SK-N-SH (cell line): ENCODE measurements around the gene IKZF1. TPM values are rescaled to one million over a fixed set of nuclear protein-coding genes. Genes with fewer than 3 reads are reported as not detected.

Experiments
- CTCF ChIA-PET: fragments of 300-600, 350-600 bp; formaldehyde crosslinking; extraction: SDS; loops from one replicate; lab custom pipeline; 2021; lab: Yijun Ruan, JAX
- POLR2A ChIA-PET: fragments of 350-600 bp; sonication (Branson Sonifier 250); formaldehyde crosslinking; extraction: SDS; loops from one replicate; lab custom pipeline; 2020; ENCODE audit warnings: antibody characterized with exemption, inconsistent platforms; lab: Yijun Ruan, JAX
- DNase-seq: peaks from one replicate; pipeline ENCODE4 v3.0.0; 2012
- H2AFZ ChIP-seq: fragments of 200-600 bp; sonication (generic); 2 replicates; pipeline ENCODE4 v1.8.1; 2016; ENCODE audit warnings: antibody characterized with exemption, mild to moderate bottlenecking, low read depth
- H3F3A ChIP-seq: fragments of 200-600 bp; sonication (generic); replicated peaks from 2 replicates; pipeline ENCODE3; 2016; ENCODE audit warnings: antibody characterized with exemption, mild to moderate bottlenecking; ENCODE audit not compliant: insufficient read depth
- H3K27ac ChIP-seq, 2 experiments: fragments of 200-500 bp in 1 of 2; fragments of 200-600 bp in 1 of 2; sonication (Bioruptor generic) in 1 of 2; sonication (generic), shearing (Covaris generic) in 1 of 2; 2 replicates each; pipeline versions ENCODE4 v1.5.1 to v1.6.1; 2014 to 2016; ENCODE audit warnings: low read depth in 2 of 2, inconsistent platforms in 1 of 2, low read length in 1 of 2, mild to moderate bottlenecking in 1 of 2, mixed read lengths in 1 of 2
- H3K27me3 ChIP-seq: fragments of 200-600 bp; sonication (generic), shearing (Covaris generic); 2 replicates; pipeline ENCODE4 v1.6.1; 2016; ENCODE audit warnings: mixed run types; ENCODE audit not compliant: insufficient read depth
- H3K36me3 ChIP-seq, 2 experiments: fragments of 200-500 bp in 1 of 2; fragments of 200-600 bp in 1 of 2; sonication (Bioruptor generic) in 1 of 2; sonication (generic) in 1 of 2; replicated peaks in 1 of 2; 2 replicates each; pipeline versions ENCODE3 to v1.5.1; 2014 to 2016; ENCODE audit warnings: low read length in 1 of 2, mild to moderate bottlenecking in 1 of 2; ENCODE audit not compliant: insufficient read depth in 2 of 2, control insufficient read depth in 1 of 2
- H3K4me1 ChIP-seq, 2 experiments: fragments of 200-500 bp in 1 of 2; fragments of 200-600 bp in 1 of 2; sonication (Bioruptor generic) in 1 of 2; sonication (generic), shearing (Covaris generic) in 1 of 2; 2 replicates each; pipeline versions ENCODE4 v1.5.1 to v1.6.1; 2014 to 2016; ENCODE audit warnings: low read depth in 1 of 2, low read length in 1 of 2, mixed run types in 1 of 2; ENCODE audit not compliant: insufficient read depth in 2 of 2, control insufficient read depth in 1 of 2
- H3K4me2 ChIP-seq: fragments of 200-600 bp; sonication (generic), shearing (Covaris generic); 2 replicates; pipeline ENCODE4 v1.6.1; 2017; ENCODE audit warnings: mixed run types
- H3K4me3 ChIP-seq, 2 experiments: fragments of 200-500 bp in 1 of 2; fragments of 200-600 bp in 1 of 2; sonication (Bioruptor generic) in 1 of 2; sonication (generic), shearing (Covaris generic) in 1 of 2; 2 replicates each; pipeline versions ENCODE4 v1.5.1 to v1.8.1; 2014 to 2016; ENCODE audit warnings: low read depth in 2 of 2, inconsistent platforms in 1 of 2, low read length in 1 of 2, mild to moderate bottlenecking in 1 of 2, mixed read lengths in 1 of 2, moderate library complexity in 1 of 2
- H3K79me2 ChIP-seq: fragments of 200-600 bp; sonication (generic); 2 replicates; pipeline ENCODE4 v1.8.1; 2017; ENCODE audit warnings: mild to moderate bottlenecking; ENCODE audit not compliant: insufficient read depth
- H3K9ac ChIP-seq: fragments of 200-600 bp; sonication (generic); 2 replicates; pipeline ENCODE4 v1.6.1; 2017; ENCODE audit warnings: mixed run types
- H3K9me2 ChIP-seq: fragments of 200-600 bp; sonication (generic); 2 replicates; pipeline ENCODE4 v1.6.1; 2017; ENCODE audit warnings: mixed run types
- H3K9me3 ChIP-seq: fragments of 200-600 bp; sonication (generic); 2 replicates; pipeline ENCODE4 v1.6.1; 2017; ENCODE audit warnings: mixed run types, mild to moderate bottlenecking, moderate library complexity
- H4K20me1 ChIP-seq: fragments of 200-600 bp; sonication (generic); 2 replicates; pipeline ENCODE4 v1.6.1; 2017; ENCODE audit warnings: mild to moderate bottlenecking, mixed run types; ENCODE audit not compliant: insufficient read depth
- CHD2 ChIP-seq: fragments of 150-350 bp; IDR thresholded peaks from 2 replicates; pipeline ENCODE4 v1.6.1; 2018; ENCODE audit warnings: low read length; ENCODE audit not compliant: partially characterized antibody
- EP300 ChIP-seq, 2 experiments: IDR thresholded peaks; 2 replicates each; pipeline versions ENCODE4 v1.4.0 to v1.6.1; 2012; ENCODE audit warnings: borderline replicate concordance in 1 of 2, low read depth in 1 of 2, low read length in 1 of 2
- FOSL2 ChIP-seq: IDR thresholded peaks from 2 replicates; pipeline ENCODE4 v1.4.0; 2012; ENCODE audit warnings: low read depth, mild to moderate bottlenecking, moderate library complexity, borderline replicate concordance
- FOXJ3 ChIP-seq: sonication (generic); formaldehyde crosslinking; IDR thresholded peaks from 2 replicates; pipeline ENCODE4 v1.5.1; 2020; ENCODE audit warnings: mild to moderate bottlenecking, missing genetic modification reagents
- GABPA ChIP-seq: IDR thresholded peaks from 2 replicates; pipeline ENCODE4 v1.4.0; 2012; ENCODE audit warnings: low read depth, mild to moderate bottlenecking
- JUND ChIP-seq: IDR thresholded peaks from 2 replicates; pipeline ENCODE4 v1.4.0; 2012
- MAX ChIP-seq: IDR thresholded peaks from 2 replicates; pipeline ENCODE4 v1.4.0; 2012; ENCODE audit warnings: low read depth
- POLR2AphosphoS5 ChIP-seq: IDR thresholded peaks from 2 replicates; pipeline ENCODE4 v1.6.1; 2012; ENCODE audit warnings: low read depth, low read length
- RCOR1 ChIP-seq: fragments of 150-350 bp; IDR thresholded peaks from 2 replicates; pipeline ENCODE4 v1.6.1; 2017; ENCODE audit warnings: antibody characterized with exemption, low read length
- SIN3A ChIP-seq: IDR thresholded peaks from 2 replicates; pipeline ENCODE4 v1.6.1; 2012; ENCODE audit warnings: low read depth, mild to moderate bottlenecking, low read length, moderate library complexity, borderline replicate concordance
- SMC3 ChIP-seq: IDR thresholded peaks from 2 replicates; pipeline ENCODE4 v1.6.1; 2012; ENCODE audit warnings: low read depth, low read length, improper control_type of control experiment
- TAF1 ChIP-seq: IDR thresholded peaks from 2 replicates; pipeline ENCODE4 v1.6.1; 2012; ENCODE audit warnings: low read depth, mild to moderate bottlenecking, low read length, moderate library complexity, borderline replicate concordance
- TEAD4 ChIP-seq: IDR thresholded peaks from 2 replicates; pipeline ENCODE4 v1.4.0; 2012; ENCODE audit warnings: mild to moderate bottlenecking, borderline replicate concordance; ENCODE audit not compliant: insufficient read depth
- USF2 ChIP-seq: fragments of 150-350 bp; IDR thresholded peaks from 2 replicates; pipeline ENCODE4 v1.6.1; 2017; ENCODE audit warnings: antibody characterized with exemption, low read length, low read depth, borderline replicate concordance
- YY1 ChIP-seq: IDR thresholded peaks from 2 replicates; pipeline ENCODE4 v1.4.0; 2012; ENCODE audit warnings: low read depth, mild to moderate bottlenecking
- WGBS: methylation state at CpG from one replicate; pipeline ENCODE4 v1.1.6; 2017; ENCODE audit warnings: low lambda C conversion rate; 5-methylcytosine and 5-hydroxymethylcytosine counted together
- polyA plus RNA-seq, 3 experiments: library from polyadenylated mRNA; depleted of rRNA; stranded (reverse); fragments of >200 nt; gene quantifications; 2 replicates each; pipeline ENCODE4 v1.2.3, GENCODE V29; 2012

Gene IKZF1
- polyA plus RNA-seq, 1 of the 3 experiments (the other 2 are of a cell fraction): not detected

- H3K36me3 ChIP-seq: no peaks in the 10 kb centered on the region
- TF ChIP-seq YY1: no peak
- POLR2A ChIA-PET: no interaction called here
Observed at GRCh38 chr7:50349963-50350944, 45.7 kb downstream of the IKZF1 start.

GRCh38 chr7:50351267-50351666 is 46.8 kb downstream of the IKZF1 start:
- Histone ChIP-seq H3F3A (no peaks in the 10 kb centered on the region), H3K79me2 (no peaks in the 10 kb centered on the region), H3K9ac (no peak overlapping the region), H3K36me3 (no peaks in the 10 kb centered on the region), H4K20me1 (no peaks in the 10 kb centered on the region), H3K4me2 (no peak overlapping the region), H3K27ac (no peak overlapping the region), H3K9me2 (no peaks in the 10 kb centered on the region)
- CTCF ChIA-PET: interaction anchor here (1.2 to 1.4 kb wide), 4 partner anchors 13 to 146 kb away, joined by 3 to 5 read pairs (median 4); no protein-coding TSS in a partner anchor
- no peak for DNase-seq
- TF ChIP-seq JUND (no peak), EP300 (IDR thresholded peaks at IDR 0.05; ENCODE audit: borderline replicate concordance in 1 of 2, low read depth in 1 of 2, low read length in 1 of 2) (no peak), TAF1 (no peak), USF2 (no peak), FOXJ3 (CRISPR knock-in tag) (no peak), SMC3 (no peak), GABPA (no peak), POLR2AphosphoS5 (no peak), RCOR1 (no peak), FOSL2 (no peak), SIN3A (no peak), CHD2 (no peak), MAX (no peak), TEAD4 (no peak)
- TF ChIP-seq, all 33 proteins: peak for 0
- Histone ChIP-seq H2AFZ (no peak overlapping the region), H3K27me3 (peaks cover 3% of the 10 kb centered on the region), H3K4me3 (no peak overlapping the region), H3K9me3 (no peaks in the 10 kb centered on the region), H3K4me1 (peaks cover 0 to 13% of the 10 kb centered on the region in 2 experiments; a peak in 2 of 4 replicates)
- 43% methylated on average over 2 of the region's 2 CpGs for WGBS
- POLR2A ChIA-PET: no interaction called here

More at GRCh38 chr7:50349963-50350944, 45.7 kb downstream of the IKZF1 start:
- Histone ChIP-seq H3K9me3 (no peaks in the 10 kb centered on the region), H4K20me1 (no peaks in the 10 kb centered on the region), H3K79me2 (no peaks in the 10 kb centered on the region), H3K9me2 (no peaks in the 10 kb centered on the region), H3F3A (no peaks in the 10 kb centered on the region), H3K27me3 (peaks cover 6% of the 10 kb centered on the region), H3K27ac (no peak overlapping the region), H3K4me3 (no peak overlapping the region), H3K9ac (no peak overlapping the region), H3K4me1 (peaks cover 0 to 18% of the 10 kb centered on the region in 2 experiments; a peak in 2 of 4 replicates), H3K4me2 (no peak overlapping the region), H2AFZ (no peak overlapping the region)
- CTCF ChIA-PET: interaction anchor here (1.2 kb wide), 2 partner anchors 18 to 45 kb away, joined by 3 to 4 read pairs; no protein-coding TSS in a partner anchor
- 46% methylated on average over 14 of the region's 18 CpGs for WGBS
- DNase-seq: no peak
